Fibroblast of skin of left quadriceps (primary cell): ENCODE results near the gene TRIM33.

Source experiments
- DNase-seq, 2 experiments: peaks; one replicate each; pipeline ENCODE4 v3.0.0-alpha.2; 2013; ENCODE audit warnings: low read depth in 2 of 2

Gene TRIM33

DNA sequence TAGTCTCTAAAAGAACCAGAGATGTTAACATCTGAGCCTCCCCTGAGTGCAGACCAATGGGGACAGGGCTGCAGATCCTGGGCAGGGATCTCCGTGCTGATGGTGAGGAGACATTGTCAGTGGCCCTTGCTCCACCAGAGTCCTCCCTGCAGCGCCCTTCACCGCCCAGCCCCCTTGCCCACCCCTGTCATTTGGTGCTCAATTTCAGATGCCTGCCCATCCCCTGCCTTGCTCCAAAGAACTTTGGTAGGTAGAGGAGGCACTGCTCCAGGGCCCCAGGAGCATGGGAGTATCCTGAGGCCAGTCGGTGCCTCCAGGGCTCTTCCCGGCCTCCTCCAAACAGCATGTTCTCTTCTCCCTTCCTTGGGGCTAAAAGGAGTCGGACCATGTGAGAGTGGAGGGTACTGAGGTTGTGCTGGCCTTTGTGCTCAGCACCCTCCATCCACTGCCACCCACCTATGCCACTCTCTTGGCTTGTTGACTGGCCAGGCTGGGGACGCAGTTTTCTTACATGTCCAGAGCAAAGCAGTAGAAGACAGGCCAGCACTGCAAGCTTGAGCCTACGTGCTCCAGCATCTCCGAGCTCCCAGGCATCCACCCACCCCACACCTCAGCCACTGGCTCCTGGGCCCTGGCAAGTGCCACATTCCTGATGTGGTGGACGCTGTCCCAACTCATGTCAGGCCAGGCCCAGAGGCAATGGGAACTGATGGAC, 160.1 kb downstream of the TRIM33 start:
- DNase-seq: no peak

GRCh38 chr1:114349891-114350605, 161.0 kb downstream of the TRIM33 start:
- no peak for DNase-seq

- no peak for DNase-seq
Measured at GRCh38 chr1:114347431-114348209, 163.4 kb downstream of the TRIM33 start.

DNA sequence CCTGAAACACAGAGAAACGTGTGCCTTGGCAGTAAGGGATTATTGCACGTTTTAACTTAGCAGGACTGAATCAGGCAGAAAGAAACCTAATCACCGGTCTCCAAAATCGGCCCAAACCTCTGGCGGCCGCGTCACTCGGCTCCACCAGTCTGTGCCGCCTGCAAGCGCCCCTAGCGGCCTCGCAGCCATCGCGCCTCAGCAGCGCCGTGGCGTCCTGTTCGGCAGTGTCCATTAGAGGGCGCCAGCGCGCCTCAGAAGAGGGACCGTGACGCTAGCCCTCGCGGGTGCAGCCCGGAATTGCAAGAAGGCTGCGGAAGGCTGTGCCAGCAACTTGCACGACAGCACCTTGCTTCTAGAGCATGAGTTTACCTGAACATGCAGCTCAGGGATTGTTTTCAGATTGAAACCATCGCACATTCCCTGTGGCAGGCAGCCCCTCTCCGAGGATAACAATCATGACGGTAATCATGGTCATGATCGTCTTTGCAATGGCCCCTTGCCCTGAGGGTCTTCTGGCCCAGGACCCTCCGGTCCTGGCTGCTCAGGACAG, 164.4 kb downstream of the TRIM33 start:
- peak; percentile 80 to 84 for DNase-seq

DNA sequence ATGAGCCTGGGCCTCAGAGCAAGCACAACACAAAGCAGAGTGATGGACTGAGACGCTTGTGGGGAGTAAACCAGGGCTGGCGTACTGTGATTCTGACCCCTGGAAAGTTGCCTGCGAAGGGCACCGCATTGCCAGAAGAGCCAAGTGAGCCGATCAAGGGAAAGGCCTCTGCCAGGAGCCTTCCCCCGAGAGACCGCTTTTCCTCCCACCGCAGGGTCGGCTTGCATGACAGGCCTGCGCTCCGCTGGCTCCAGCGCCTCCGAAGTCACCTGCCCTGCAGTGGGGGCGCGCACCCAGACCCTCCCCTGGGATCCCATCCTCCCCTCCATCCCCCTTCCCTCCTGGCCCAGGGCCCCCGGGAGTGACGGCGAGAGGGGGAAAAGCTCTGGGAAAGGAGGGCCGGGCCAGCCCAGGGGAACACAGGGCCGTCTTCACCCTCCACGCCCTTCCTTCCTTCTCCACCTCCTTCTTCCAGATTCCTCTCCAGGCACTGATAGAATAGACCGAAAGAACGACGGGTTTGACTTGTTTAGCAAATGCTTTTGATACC, 165.0 kb downstream of the TRIM33 start:
- DNase-seq: no peak

- DNase-seq: no peak
Measured at GRCh38 chr1:114344656-114345055, 166.3 kb downstream of the TRIM33 start.
